Nucleus accumbens (tissue), 56 donors: ENCODE measurements around the gene LINC00305.

Source experiments
- DNase-seq, 56 donors: peaks; one replicate each; lab custom pipeline; 2025; lab: John Stamatoyannopoulos, UW

LINC00305 gene

DNA sequence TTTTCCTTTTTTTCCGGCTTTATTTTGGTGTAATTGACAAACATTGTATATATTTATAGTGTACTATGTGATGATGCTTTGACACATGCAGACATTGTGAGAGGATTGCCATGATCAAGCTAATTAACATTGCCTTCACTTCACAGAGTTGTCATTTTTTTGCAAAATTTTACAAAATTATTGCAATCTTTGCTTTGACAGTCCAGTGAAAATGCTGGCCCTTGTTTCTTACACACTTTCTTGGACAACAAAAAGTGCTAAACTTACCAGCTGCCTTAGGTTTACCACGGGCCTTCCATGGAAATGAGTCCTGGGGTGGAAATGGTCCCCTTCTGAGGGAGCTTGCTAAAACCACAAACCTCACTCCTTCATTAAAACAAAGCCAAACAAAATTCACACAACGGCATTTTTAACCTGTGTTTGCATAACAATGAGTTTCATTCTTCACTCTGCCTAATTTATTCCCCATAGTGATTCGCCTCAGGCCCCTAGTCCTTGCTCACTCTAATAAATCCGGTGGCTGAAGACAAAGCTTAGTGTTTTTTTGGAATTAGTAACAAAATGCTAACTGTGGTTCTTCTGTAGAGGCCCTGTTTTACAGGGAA is 32.2 kb downstream of the LINC00305 start:
- no peak for DNase-seq

DNA sequence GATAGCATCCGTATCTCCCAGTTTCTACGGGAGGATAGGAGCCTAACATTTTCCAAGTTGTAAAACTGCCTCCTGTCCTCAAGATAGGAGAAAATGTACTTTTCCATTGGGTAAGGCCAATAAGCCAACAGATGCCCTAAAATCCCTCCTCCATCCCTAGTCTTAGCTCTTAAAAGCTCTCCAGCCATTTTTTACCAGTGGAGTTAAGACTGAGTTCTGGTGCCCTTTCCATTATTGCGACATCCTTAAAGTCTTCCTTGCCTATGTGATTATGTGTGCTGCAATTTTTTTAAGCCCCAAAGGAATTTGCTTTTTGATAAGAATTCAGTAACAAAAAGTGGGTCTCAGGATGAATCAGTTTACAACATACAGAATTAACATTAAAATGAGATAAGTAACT is 33.0 kb downstream of the LINC00305 start:
- DNase-seq: no peak

DNA sequence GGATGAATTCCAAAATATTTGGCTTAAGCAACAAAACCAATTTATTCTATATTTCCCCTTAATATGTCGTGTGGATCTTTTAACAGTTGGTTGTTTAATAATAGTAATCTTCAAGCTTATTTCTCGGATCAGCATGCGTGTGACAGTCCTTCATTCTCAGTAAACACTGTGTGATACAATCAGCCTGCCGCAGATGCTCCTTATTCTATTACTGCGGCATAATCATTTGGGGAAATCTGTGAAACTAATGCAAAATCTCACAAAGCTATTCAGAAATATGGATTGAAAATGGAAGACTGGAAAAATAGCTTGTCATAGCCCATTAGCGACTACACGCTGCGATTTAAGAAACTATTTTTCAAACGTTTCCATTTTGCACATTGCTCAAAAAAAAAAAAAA is 36.9 kb downstream of the LINC00305 start:
- no peak for DNase-seq

DNA sequence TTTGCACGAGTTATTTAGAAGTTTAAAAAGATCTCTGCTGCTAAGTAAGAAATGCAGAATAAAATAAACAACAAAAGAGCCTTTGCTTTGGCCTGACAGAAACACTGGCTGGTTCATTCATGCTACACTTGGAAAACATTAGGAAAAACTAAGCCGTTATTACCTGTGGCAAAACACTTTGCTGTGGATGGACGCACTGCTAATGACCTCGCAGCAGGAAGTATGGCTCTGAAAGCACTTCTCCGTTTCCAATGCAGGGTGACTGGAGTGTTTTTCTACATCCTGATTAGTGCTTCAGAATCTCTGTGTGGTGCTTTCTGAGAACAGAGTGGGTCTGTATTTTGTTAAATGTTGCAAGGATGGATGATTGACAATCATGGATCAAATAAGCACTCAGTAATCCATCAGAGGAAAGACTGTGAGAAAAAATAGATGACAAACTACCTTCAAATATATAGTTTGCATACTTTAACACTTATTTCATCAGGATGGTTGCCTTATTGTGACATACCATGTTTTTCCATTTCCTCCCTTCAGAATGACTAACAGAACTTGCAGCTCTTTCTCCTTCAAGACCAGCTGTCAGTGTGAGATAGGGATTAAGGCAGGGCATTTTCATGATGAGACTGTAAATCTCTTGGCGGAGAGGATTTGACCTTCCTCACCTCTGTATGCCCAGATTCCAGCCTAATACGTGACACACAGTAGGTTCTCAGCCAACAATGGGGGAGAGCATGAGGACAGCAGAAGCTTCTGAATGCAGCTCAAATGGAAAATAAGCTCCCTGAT is 38.0 kb downstream of the LINC00305 start:
- no peak for DNase-seq

DNA sequence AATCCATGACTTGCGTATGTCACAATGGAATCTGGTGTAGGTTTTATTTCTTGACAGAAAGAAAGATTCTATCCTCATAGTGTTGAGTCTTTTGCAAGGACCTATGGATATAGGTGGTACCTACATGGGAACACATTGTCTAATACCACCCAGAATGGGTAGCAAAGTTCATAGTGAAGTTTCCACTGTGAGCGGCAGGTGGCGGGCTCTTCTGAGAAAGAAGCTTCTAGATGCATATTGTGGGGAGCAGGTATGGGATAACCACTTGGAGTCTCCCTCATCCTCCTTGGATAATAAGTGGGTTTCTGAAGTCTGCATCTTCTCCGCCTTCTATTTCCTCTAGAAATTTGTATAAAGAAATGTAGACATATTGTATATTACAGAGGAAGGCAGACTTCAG is 44.9 kb downstream of the LINC00305 start:
- DNase-seq: no peak

DNA sequence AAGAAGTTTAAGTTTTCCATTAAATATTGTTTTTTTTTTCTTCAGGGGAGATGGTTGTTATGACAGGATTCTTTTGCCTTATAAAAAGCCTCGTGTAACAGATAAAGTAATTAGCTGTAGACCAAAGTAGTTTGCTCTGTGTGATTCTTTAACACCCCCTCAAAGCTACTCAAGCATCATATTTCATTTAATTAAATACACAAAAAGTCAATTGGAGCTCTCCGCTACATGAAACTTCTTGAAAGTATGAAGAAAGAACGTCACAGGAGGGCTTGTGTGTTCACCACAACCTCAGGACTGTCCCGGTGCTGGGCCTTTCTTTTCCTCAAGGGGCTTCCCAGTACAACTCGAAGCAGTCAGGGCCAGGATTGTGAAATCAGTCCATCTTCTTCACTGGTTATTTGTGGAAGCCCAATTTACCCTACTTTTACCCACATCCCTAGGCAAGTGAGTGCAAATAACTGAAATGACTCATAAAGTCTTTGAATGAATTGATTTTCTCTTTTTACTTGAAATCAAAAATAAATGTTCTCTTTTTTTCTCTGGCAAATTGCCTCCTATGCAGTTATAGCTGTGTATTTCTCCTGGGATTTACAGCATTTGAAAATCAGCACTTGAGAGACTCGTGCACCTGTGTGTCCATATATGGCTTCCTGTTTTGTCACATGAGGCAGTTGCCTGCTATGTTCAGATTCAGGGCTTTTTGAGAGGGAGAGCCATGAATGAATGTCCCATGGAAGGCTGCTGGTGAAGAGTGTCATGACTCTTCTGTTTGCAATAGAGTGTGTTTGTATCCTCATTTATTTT is 48.6 kb downstream of the LINC00305 start:
- DNase-seq: peak in 2 of 56 donors; percentile 4 to 10

DNA sequence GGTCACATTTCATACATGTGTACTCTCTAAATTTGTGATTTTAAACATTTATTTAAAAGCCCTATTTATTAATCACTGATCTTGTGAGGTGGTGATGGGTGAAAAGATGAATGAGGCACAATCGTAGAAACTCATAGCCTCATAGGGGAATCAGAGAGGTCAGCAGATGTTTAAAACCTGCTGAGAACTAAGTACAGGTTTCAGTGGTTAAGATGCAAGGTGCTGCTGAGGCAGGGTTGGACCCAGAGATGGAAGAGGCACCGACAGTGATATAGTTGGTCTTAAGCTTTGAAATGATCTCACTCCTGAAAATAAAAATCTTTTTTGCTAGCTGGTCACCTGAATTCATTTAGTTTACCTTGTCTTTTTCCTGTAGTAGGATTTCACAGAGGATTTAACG is 49.6 kb downstream of the LINC00305 start:
- no peak for DNase-seq

DNA sequence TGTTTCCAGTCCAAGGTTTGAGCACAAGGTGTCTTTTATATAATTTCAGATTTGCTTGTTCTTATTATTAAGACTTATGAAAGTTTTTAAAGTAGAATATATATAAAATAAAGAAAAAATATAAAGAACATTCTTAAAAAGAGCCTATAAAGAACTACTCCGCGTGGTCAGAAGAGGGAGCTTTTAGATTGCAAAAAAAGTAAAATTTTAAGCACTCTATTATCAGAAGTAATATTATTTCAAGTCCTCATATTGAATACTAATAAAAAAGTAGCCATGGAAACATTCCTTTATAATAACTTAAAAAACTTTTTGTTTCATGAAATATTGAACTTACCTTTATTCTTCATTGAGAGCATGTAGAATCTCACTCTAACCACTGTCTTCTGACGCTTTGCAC is 51.4 kb downstream of the LINC00305 start:
- DNase-seq: no peak

DNA sequence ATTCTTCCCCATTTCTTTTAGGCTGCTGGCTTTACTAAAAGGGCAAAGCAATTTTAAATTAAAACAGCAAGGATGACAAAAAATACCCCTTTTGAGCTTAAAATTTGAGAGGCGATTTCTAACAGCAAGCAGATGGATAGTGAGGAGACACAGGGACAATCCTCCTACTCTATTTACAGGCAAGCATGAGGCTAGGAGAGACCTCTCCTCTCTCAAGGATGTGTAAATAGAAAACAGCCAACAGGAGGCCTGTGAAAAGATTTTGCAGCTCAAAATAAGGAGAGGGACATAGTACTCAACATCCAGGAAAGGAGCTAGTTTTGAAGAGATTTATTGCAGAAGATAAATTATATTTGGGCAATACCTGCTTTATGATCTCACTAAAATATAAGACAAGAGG is 53.8 kb downstream of the LINC00305 start:
- no peak for DNase-seq

DNA sequence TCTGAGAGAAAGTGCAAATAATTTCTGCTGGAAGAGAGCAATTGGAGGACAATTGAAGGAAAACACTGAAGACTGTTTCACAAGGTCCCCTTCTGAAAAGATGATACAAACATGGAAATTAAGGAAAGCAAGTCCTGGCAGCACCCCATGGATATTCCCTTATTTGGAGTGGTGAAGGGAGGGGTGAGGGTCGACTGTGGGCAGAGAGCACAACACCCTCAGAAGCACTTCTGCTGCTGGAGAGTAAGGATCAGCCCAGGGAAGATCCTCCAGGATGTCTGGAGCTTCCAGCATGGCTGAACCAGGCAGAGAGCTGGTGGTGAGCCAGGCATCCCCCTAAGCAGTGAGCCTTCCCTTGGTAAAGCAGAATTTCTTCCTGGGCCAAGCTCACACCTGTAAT is 54.7 kb downstream of the LINC00305 start:
- DNase-seq: no peak

DNA sequence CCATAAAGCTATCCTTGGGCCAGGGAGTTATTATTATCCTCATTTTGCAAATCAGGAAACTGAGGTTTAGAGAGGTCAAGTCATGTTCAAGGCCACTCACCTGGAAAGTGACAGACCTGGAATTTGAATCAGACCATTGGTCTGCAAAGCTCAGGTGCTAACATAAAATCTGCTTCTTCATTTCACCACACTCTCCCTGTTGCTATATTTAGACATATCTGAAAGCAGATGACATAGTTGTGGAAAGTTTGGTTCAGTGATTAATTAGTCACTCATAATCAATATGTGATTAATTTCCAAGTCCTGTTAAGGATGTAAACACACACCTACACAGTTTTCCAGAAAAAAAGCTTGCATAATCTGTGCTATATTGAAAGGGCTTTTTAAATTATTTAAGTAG is 57.4 kb downstream of the LINC00305 start:
- no peak for DNase-seq

DNA sequence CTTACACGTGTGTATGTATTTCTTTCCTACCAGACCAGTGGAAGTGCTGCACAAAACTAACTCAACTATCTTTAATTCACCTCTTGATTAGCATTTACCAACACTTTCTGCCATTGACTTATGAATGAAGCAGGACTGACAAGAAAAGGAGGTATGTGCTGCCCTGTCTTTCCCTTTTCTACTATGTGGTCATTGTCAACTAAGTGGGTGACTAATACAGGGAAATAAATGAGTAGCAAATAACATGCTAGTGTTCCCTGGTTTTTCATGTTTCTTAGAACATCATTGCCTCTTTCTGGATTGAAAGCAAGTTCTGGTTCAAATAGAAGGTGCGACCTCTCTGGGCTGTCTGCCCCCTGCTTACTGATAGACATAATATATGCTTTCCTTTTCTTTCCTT is 58.0 kb downstream of the LINC00305 start:
- no peak for DNase-seq

DNA sequence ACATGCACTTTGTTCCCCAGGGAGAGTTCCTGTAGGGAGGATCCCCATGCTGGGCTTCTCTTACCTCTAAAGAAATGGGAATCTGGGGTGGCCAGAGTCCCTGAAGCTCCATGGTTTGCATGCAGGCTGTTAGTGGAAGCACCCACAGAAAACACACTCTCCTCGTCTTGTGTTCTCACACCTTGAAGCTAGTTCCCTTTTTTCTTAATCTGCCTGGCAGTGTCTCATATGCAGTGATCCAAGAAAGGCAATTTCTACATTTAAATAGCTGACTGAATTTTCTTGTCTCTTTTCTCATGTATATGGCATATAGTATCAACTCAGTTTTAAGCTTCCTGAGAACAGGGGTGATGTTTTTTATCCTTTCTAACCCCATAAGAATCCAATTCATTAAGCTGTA is 65.0 kb downstream of the LINC00305 start:
- DNase-seq: no peak

DNA sequence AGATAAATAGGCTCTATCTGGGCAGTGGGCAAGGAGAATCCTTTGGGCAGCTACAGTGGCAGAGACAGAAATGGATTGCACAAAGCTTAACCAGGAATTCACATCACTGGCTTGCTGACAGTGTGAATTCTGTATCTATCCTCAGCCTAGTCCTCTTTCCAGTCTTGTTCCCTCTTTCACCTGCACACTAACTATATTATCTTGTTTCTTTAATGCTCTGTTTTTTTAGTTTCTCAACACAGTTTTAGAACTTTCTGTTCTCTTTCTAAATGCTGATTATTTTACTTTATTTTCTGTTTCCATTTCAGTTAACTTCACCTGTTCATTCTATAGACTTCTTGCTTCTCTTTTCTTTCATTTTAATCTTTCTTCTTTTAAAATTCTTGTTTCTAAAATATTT is 66.4 kb downstream of the LINC00305 start:
- DNase-seq: no peak

DNA sequence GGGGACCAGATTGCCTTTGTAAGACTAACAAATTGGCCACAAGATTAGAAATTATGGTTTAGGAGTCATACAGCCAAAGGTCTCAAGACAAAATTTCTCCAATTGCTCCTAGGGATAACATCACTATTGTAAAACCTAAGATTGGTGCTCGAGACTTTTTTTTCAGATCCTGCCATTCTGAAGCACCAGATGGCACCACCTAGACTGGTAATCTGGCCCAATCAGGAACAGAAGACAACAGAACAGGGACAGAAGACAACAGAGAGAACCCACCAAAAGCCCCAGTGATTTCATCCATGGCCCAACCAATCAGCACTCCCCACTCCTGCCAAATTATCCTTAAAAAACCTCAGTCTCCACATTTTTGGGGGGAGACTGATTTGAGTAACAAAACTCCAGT is 66.8 kb downstream of the LINC00305 start:
- DNase-seq: no peak

DNA sequence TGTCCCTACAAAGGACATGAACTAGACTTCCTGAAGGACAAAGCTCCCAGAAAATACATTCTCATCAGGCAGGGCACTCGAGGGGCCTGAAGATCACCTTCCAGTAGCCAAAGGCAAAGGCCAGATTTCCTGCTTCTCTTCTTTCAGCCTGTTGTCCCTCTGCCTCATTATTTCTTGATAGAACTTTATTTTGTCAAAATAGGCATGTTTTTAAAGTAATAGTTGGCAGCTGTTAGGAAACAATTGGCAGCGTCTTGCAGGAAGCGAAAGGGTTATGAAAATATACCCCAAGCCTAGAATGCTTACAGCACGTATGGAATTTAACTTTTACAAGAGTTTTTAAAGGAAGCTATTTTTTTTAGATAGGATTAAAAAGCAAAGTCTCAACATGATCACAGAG is 74.9 kb downstream of the LINC00305 start:
- no peak for DNase-seq

DNA sequence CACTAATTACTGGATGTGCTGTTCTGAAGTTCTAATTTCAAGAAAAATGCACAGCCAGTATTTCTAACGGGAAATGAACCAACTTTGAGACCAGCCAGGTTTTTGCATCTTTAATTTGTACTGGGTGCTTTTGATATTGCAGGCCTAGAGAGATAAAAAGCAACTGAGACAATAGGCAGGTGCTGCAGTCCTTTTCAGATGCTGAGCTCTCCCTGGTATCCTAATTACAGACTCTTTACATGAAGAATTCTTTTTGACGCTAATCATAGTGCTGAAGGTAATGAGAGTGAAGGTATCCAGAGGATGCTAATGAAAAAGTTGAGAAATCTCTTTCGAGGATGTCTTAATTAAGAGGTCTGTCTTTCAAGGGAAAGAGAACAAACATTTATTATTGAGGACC is 93.9 kb downstream of the LINC00305 start:
- no peak for DNase-seq

DNA sequence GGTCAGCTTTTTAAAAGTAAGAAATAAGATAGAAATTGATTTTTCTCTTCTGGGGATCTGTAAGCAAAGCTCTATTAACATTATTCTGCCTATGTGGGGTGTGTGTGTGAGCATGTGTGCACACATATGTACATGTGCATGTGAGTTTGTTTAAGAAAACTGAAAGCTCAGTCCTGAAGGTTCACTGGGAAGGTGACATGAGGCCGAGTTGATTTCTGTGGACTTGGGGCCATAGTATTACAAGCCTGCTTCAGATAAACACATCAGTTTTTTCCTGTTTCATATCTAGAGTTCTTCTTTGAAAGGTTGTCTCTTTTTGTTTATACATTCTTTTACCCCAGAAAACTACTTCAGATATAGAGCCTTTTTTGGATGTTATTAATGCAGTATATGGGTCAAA is 95.6 kb downstream of the LINC00305 start:
- no peak for DNase-seq

DNA sequence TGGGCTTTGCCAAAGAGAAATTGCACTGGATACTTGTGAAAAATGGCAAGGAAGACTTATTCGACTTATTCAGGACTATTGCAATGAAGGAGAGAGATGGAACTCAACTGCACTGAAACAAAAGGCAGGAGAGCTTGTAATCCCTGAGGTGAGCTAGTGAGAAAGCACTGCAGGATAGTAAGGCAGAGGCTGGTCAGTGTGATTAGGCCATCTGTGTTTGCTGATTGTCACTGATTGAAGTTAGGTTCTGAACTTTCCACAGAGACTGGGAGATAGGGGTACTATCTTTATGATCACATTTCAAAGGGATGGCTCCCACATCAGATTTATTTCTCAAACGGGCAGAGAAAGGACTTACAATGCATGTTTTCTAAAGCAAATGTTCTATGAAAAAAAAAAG is 96.1 kb downstream of the LINC00305 start:
- DNase-seq: no peak

DNA sequence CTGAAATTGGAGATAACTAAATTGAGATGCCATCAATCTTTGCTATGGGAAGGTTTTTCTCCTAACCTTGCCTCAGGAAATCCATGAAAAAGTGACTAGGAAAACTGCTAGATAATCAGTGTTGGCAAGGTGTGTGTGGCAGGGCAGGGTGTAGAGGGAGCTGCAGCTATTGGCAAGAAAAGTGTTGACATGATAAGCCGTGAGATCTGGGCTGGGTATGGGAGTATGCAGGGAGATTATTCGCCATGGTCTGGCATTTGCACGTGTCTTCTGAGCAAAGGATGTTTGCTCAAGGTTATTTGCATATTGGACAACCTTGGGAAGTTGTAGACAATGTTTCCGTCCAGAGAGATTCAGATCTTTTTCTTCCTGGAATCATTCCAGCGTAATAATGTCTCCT is 104.3 kb downstream of the LINC00305 start:
- no peak for DNase-seq

DNA sequence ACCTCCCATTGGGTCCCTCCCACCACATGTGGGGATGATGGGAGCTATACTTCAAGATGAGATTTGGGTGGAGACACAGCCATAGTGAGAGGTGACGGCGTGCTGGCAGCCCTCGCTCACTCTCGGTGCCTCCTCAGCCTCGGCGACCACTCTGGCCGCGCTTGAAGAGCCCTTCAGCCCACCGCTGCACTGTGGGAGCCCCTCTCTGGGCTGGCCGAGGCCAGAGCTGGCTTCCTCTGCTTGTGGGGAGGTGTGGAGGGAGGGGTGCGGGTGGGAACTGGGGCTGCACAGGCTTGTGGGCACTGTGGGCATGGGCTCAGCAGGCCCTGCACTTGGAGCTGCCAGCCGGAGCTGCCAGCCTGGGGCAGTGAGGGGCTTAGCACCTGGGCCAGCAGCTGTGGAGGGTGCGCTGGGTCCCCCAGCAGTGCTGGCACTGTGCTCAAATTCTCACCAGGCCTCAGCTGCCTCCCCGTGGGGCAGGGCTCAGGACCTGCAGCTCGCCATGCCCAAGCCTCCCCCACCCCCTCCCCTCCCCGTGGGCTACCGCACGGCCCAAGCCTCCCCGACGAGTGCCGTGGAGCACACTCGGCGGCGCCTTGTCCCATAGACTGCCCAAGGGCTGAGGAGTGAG is 106.0 kb downstream of the LINC00305 start:
- no peak for DNase-seq
